ENCODE data around the gene LHFPL3.

LHFPL3 gene

GRCh38 chr7:104862719-104863118, 534.3 kb downstream of the LHFPL3 start:
- TF ChIP-seq, protein P1, sequence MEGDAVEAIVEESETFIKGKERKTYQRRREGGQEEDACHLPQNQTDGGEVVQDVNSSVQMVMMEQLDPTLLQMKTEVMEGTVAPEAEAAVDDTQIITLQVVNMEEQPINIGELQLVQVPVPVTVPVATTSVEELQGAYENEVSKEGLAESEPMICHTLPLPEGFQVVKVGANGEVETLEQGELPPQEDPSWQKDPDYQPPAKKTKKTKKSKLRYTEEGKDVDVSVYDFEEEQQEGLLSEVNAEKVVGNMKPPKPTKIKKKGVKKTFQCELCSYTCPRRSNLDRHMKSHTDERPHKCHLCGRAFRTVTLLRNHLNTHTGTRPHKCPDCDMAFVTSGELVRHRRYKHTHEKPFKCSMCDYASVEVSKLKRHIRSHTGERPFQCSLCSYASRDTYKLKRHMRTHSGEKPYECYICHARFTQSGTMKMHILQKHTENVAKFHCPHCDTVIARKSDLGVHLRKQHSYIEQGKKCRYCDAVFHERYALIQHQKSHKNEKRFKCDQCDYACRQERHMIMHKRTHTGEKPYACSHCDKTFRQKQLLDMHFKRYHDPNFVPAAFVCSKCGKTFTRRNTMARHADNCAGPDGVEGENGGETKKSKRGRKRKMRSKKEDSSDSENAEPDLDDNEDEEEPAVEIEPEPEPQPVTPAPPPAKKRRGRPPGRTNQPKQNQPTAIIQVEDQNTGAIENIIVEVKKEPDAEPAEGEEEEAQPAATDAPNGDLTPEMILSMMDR (conservative IDR thresholded peaks at IDR 0.05), result peak; percentile 81
- H3K27ac ChIP-seq, result no peak overlapping the region

DNA sequence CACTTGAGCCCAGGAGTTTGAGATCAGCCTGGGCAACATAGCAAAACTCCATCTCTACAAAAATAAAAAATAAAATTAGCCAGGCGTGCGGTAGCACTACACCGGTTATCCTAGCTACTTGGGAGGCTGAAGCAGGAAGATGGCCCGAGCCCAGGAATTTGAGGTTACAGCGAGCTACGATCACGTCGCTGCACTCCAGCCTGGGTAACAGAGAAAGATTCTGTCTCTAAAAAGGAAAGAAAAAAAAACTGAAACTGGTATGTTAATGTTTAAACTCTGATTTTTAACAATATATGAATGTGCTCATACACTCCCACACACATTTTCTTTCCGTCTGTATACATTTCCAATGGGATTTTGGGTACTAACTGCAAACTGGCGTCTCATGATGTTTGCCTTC, 545.0 kb downstream of the LHFPL3 start:
- H3K27ac ChIP-seq, result no peak overlapping the region
- TF ChIP-seq, protein P1 (conservative IDR thresholded peaks at IDR 0.05), result no peak

DNA sequence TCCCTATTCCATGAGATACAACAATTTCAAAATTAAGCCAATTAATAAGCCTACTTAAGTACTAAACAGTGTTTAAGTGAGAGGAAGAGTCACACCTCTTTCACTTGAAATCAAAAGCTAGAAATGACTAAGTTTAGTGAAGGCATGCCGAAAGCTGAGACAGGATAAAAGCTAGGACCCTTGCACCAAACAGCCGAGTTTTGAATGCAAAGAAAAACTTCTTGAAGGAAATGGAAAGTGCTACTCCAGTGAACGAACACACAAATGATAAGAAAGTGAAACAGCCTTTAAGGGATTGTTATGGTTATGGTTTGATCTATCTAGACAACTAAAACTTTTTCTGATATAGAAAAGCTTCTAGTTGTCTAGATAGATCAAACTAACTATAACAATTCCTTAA, 550.2 kb downstream of the LHFPL3 start:
- H3K27ac ChIP-seq, result no peak overlapping the region
- TF ChIP-seq, protein P1 (conservative IDR thresholded peaks at IDR 0.05), result no peak

GRCh38 chr7:104883248-104883717, 554.9 kb downstream of the LHFPL3 start:
- peak overlapping the region; percentile 43 for H3K27ac ChIP-seq
- TF ChIP-seq, protein P1 (conservative IDR thresholded peaks at IDR 0.05), result no peak

- peak overlapping the region; percentile 43 for H3K27ac ChIP-seq
- TF ChIP-seq, protein P1 (conservative IDR thresholded peaks at IDR 0.05), result peak; percentile 98
These were observed 555.5 kb downstream of the LHFPL3 start for GRCh38 chr7:104883718-104884452.

GRCh38 chr7:104886651-104887050, 558.2 kb downstream of the LHFPL3 start:
- TF ChIP-seq, protein P1 (conservative IDR thresholded peaks at IDR 0.05), result no peak

GRCh38 chr7:104890216-104890615, 561.8 kb downstream of the LHFPL3 start:
- TF ChIP-seq, protein P1 (conservative IDR thresholded peaks at IDR 0.05), result no peak

More at GRCh38 chr7:104886651-104887050, 558.2 kb downstream of the LHFPL3 start:
- H3K27ac ChIP-seq, result no peak overlapping the region

More at GRCh38 chr7:104890216-104890615, 561.8 kb downstream of the LHFPL3 start:
- H3K27ac ChIP-seq, result no peak overlapping the region

Measured in VCaP (cell line).